Measurements from ENCODE around the gene IQSEC1.

DNA sequence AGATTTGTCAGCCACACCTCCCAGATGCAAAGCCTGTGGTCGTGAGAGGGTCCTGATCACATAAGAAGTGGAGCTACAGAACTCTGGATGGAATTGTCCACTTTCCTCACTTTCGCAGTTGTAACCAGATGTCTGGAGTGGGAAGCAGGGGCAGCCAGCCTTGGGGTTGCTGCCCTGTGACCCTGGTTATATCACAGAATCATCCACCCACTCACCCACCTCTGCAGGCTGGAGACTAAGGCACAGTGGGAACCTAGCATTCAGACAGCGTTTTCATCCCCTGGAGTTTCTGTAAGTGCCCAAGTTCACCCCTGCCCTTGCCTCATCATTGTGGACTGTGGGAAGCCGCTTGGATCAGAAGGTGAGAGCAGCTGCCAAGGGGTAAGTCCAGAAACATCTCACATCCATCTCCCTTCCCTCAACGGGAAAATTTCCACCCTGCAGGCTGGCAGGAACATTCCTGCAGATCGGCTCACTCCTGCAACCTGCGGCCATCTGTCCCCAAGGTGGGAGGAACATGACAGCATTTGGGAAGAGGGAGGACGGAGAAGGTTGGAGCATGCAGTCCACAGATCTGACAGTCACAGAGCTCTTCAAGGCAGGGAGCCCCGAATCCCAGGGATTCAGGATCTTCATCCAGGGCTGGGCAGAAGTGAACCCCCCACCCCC lies 2.9 kb upstream of the IQSEC1 start:
- TF ChIP-seq POLR2A (IDR thresholded peaks at IDR 0.05; ENCODE audit: low read depth, low read length) (no peak), POLR2AphosphoS5 (IDR thresholded peaks at IDR 0.05; ENCODE audit: low read depth, low read length) (no peak), TAF1 (IDR thresholded peaks at IDR 0.05; ENCODE audit: low read depth, low read length) (no peak), PAX5 (IDR thresholded peaks at IDR 0.05; ENCODE audit: insufficient read depth, low read length, severe bottlenecking) (no peak), SPI1 (IDR thresholded peaks at IDR 0.05; ENCODE audit: low read depth, low read length) (no peak), POU2F2 (IDR thresholded peaks at IDR 0.05; ENCODE audit: low read depth, low read length) (no peak)
